Putamen (tissue), 1 donor: Measurements from ENCODE around the gene TMEM205.

Experiments
- DNase-seq: peaks from one replicate; pipeline ENCODE4 v3.0.0-alpha.2; 2016; ENCODE audit warnings: low spot score

TMEM205 gene

GRCh38 chr19:11299946-11300810 lies 45.9 kb downstream of the TMEM205 start:
- no peak for DNase-seq

GRCh38 chr19:11296264-11296663 lies 49.8 kb downstream of the TMEM205 start:
- DNase-seq, result peak; percentile 56

- DNase-seq, result no peak
Observed at GRCh38 chr19:11295665-11296245, 50.3 kb downstream of the TMEM205 start, which contains the start of gene TSPAN16. TSS of gene TSPAN16 (plus strand) at chr19:11296160. CDS start at chr19:11296298, 138 bp downstream.

- DNase-seq, result no peak
Observed at GRCh38 chr19:11295180-11295579, 50.9 kb downstream of the TMEM205 start.

GRCh38 chr19:11293433-11294389 lies 52.4 kb downstream of the TMEM205 start:
- peak; percentile 82 for DNase-seq
